GM18526 (cell line): Measurements from ENCODE around the gene ZC3H14.

Source experiments
- POLR2A ChIP-seq: IDR thresholded peaks from 3 replicates; pipeline ENCODE4 v1.6.1; 2011; ENCODE audit not compliant: insufficient read length; ENCODE audit errors: extremely low read depth

The ZC3H14 gene

DNA sequence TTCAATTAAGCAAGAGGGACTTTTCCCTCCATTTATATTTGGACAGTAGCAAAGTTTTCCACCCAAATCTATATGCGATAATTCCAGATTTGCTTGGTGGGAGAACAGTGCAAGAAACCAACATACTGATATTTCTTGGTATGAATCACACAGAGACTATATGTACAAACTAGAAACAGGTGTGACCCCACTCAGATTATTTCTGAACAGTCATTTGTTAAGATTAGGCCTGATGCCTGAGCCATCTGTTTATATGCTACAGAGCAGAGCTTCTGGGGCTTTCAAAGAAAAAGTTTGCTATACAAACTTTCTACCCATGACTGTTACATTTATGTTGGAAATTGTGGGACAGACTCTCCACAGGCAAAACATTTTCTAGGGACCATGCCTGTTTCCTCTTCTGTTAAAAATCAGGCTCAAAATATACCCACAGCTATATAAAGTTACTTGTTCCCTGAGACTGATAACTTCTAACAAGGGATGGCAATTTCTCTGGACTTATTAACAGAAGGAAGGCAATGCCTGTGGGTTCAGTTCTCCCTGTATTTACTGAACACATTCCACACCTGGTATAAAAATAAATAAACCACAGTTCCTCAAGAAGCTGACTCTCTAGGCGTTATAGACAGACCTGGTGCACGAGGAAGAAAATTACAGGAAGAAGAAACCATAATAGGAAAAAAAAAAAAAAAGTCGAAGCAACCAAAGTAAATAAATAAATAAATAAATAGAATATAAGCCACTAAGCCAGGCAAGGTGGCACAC lies 16.0 kb upstream of the ZC3H14 start:
- TF ChIP-seq POLR2A = no peak

DNA sequence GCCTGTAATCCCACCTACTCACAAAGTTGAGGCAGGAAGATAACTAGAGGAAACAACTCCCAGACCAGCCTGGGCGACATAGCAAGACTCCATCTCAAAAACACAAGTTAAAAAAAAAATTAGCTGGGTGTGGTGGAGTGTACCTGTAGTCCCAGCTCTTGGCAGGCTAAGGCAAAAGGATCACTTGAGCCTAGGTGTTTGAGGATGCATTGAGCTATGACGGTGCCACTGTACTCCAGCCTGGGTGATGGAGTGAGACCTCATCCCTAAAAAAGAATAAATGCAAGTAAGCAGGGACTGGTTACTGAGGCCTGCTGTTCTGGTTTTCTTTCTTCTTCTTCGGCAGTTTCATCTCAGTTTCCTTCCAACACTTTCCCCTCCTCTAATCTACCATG lies 15.5 kb upstream of the ZC3H14 start:
- no peak for TF ChIP-seq POLR2A

DNA sequence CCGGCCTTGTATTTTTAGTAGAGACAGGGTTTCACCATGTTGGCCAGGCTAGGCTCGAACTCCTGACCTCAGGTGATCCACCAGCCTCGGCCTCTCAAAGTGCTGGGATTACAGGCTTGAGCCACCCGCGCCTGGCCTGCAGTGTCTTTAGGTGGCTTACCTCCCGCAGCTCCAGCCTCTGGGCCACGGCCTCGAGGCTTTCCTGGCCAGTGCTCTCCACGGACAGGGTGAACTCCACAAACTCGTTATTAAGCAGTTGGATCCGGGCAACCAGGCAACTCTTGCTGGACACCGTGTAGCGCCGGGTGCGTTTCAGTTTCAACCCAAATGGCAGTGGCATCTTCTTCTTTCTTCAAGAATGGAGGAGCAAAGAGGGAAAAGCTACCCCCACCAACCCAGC lies 12.8 kb upstream of the ZC3H14 start:
- TF ChIP-seq POLR2A = no peak

DNA sequence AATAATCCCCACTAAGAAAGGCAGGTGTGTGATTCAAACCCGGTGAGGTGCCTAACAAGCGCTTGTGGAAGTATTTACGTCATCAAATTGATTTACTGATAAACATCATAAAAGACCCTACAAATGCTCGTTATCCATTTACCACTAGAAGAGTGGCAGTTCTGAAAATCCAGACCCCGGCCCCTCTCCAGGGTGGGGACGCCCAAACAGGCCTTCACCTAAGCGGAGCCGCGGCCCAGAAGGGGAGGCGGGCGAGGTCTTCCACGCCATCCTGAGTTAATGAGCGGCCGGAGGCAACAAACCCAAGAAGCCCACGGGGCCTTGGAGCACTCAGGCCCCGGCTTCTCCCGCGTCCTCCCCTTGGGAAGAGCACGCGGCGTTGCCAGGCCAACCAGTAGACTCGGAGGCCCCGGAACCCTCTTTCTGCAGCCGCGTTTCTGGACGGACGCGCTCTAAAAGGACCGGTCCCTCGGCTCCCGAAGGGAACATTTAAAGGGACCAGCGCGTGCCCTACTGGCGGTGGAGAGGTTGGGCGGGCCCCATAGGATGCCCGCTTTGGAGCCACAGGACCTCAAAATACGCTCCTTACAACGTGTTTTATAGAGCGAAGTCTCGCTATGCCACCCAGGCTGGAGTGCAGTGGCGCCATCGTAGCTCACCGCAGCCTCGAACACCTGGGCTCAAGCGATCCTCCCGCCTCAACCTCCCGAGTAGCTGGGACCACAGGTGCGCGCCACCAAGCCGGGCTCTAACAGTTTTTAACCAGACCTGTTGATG lies 11.6 kb upstream of the ZC3H14 start:
- no peak for TF ChIP-seq POLR2A

DNA sequence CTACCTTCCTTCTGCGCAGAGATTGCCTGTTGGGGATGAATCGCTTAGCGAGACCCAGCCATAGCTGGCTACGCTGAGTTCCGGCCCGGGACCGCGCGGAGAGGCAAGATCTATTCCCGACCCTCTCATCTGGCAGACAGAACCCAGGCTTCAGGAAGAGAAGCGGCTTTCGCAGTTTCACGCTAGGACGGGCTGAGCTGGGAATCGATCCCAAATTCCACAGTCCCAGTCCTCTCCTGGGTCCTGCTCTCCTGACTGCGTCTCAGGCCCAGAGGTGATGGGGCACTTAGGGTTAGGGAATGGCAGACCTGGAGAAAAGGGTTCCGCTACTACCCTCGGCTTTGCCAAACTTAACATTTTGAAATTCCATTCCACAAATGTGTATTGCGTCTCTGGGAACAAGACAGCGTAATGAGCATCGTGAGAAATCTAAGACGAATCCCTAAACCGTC lies 10.8 kb upstream of the ZC3H14 start:
- no peak for TF ChIP-seq POLR2A

DNA sequence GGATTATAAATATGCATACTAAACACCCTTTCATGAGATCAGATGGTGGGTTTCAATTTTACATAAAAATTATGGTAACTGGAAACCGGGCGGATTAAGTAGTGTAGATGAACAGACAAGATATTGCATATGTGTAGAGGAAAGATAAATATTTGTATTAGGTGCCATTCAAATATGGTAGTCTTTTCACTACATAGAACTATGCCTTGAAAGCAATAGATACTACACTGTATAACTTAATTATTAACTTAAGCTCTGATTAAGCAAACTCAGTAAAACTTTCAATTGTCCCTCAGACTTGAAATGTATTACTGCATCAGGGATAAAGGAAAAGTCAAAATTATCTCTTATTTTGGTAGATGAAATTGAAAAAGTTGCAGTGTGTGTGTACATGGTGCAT lies 10.0 kb upstream of the ZC3H14 start:
- no peak for TF ChIP-seq POLR2A

DNA sequence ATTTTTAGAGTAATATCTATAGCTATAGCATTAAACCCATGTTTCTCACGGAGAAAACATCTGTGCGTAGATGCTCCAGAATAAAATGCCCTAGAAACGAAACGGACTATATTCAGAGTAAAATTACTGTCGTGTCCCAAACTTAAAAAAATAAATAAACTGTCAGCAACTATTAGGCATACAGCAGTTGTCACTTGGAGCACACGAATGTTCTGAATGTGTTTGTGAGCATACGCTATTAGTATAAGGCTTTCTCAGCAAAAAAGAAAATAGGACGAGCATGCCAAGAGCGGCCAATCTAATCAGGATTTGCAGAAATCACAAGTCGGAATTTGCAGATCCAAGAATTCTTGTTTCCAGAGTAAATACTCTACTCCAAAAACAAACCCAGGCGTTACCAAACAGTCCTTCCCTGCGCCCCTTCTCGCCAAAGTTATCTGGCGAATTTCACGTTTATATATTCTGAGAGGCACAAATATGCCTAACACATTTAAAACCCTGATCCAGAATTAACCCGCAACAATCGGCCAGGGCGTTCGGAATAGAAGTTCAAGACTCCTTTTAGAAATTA lies 8.9 kb upstream of the ZC3H14 start:
- TF ChIP-seq POLR2A = no peak

DNA sequence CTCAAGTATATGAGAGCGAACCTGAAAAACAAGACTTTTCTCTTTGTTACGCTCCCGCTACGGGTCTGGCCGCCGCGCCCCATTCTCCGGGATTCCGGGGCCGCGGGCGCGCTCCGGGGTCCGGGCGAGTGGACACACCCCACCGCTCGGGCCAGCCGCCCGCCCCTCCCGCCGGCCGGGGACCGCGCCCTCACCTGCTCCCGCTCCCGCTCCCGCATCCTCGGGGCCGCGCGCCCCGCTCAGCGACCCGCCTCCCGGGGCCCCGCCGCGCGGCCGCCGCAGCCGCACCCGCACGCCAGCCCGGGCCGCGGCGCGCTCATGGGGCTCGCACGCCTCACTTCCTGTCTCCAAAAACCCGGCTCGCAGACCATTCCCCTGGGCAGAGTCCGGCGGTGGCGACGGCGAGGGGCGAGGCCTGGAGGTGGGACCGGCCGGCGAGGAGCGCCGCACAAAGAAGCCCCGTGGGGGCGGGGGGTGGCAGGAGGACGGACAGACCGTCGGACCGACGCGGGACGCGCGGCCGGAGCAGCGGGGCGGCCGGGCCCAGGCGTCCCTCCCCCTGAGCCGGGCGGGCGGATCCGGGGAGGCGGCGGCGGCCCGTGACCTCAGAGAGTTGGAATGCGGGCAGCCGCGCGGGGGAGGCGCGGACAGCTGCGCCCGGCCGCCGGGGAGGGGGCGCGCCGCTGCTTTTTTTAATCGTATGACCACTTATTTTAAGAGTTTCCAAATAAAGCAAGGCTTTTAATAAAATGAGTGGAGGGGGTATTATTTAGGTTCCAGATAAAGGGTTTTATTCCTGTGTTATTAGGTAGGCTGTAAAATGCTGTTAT lies 8.2 kb upstream of the ZC3H14 start, which contains the start of gene PTPN21:
TSS of gene PTPN21 (minus strand) at position 551 of the 830 bp plus-strand sequence. CDS start 4,590 bp downstream, outside the sequence.
- TF ChIP-seq POLR2A = no peak

DNA sequence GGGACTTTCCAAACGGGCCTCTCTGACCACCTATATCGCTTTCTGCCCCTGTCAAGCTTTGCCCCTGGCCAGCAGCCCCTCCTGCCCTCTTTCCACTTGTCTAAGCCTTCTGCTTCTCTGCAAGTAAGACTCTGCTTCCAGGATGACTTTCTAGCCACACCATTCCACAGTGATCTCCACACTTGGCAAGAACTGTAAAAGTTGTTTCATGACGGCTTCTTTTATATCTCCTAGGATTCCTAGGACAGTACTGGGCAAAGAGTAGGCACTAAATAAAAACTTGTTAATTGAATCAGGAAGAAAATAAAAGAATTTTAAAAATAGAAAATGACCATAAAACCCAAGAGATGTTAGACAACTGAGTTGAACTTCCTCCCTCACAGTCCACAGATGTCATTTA lies 6.3 kb upstream of the ZC3H14 start:
- no peak for TF ChIP-seq POLR2A

DNA sequence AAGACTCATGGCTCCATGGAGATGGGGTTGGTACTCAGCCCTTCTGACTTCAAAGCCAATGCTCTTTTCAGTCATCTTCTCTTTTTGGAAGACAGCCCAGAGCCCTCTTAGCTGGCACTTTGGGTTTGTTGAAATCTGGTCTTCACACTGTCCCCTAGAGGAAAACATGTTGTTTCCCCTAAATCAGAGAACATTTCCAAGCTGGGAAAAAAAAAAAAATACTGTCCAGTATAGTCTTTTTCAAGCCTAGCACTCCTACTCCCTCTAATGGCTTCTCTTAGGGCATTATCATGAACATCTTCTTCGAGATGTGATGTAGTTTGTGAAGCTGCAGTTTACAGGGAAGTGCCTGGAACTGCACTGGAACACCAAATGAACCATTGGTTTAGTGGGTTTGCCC lies 3.0 kb upstream of the ZC3H14 start:
- no peak for TF ChIP-seq POLR2A

DNA sequence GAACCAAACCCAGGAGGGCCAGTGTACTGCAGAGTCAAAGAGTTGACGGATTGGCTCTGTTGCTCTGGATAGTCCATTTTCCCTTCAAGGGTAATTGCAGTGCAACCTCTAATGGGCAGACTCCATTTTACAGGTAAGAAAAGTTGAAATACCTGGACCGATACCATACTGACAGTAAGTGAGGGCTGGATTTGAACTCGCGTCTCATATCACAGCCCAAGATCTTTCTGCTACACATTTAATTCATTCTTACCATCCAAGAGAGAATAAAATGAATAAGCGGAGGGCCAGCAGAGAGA lies 356 bp upstream of the ZC3H14 start:
- no peak for TF ChIP-seq POLR2A

DNA sequence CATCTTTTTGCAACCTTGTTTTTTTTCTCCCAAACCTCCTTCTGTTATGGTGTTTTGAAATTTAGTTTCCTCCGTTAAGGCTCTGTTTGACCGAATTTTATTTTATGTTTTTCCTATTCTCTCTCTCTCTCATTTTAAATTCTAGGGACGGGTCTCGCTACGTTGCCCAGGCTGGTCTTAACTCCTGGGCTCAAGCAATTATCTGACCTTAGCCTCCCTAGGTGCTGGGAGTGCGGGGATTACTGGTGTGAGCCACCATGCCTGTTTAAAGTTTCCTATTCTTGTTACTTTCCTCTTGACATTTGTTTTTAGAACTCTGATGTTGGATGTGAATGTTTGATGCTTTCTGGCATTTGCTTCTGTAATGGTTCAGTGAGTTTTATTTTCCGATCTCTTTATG lies 1.0 kb downstream of the ZC3H14 start:
- TF ChIP-seq POLR2A = no peak

DNA sequence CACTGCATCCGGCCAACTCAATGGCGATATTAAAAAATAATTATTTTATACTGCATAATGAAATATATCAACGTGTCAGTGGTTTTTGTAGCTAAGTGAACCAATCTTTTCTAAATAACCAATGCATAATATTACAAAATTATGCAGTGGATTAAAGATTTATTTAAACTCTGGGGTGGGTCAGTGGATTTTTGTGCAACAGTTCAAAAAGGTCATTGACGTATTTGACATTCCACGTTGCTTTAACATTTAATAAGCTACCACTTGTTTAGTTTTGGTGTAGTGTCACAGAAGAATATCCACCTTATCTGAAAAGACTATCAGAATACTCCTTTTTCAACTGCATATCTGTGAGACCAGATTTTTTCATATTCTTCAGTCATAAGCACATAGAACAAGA lies 2.6 kb downstream of the ZC3H14 start:
- no peak for TF ChIP-seq POLR2A

DNA sequence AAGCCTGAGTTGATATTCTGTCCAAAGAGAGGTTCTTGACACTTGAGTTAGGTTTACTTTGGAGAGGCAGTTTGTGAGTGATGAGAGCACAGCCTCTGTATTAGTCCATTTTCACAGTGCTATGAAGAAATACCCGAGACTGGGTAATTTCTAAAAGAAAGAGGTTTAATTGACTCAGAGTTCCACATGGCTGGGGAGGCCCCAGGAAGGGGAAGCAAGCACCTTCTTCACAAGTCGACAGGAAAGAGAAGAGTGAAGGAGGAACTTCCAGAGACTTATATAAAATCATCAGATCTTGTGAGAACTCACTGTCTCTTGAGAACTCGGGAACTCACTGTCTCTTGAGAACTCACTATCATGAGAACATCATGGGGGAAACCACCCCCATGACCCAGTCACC lies 5.4 kb downstream of the ZC3H14 start:
- no peak for TF ChIP-seq POLR2A

DNA sequence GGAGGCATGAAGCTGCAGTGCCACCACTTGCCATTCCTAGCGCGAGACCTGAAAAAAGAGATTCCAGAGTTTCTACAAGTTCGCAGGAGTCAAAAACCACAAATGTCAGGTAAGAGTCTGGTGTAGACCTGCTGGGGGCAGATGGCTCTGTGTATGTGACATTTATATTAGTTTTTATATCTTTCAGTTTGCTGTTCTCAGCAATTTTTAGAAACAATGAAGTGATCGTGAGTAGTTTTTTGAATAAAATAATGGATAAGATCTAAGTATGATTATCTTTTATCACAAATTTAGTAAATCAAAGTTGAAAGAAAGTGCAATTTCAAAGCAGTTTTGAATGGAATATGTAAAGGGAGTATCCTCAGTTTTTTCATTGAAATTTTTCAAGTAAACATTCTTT lies 9.3 kb downstream of the ZC3H14 start:
- no peak for TF ChIP-seq POLR2A
